ENCODE data around the gene CDH5. TPM values are rescaled to one million over a fixed set of nuclear protein-coding genes. Genes with fewer than 3 reads are reported as not detected.

CDH5 gene
- total RNA-seq, 4 donors from 2014 or later: 1.7 to 21.6 (median 8.0) TPM

GRCh38 chr16:66399031-66399430, 32.5 kb downstream of the CDH5 start:
- peaks cover 0 to 9% (median 0%) of the 10 kb centered on the region in 3 donors for H3K36me3 ChIP-seq
- no peak for TF ChIP-seq CTCF (IDR thresholded peaks at IDR 0.05)
- TF ChIP-seq POLR2A (IDR thresholded peaks at IDR 0.05): no peak

GRCh38 chr16:66399930-66400329, 33.4 kb downstream of the CDH5 start:
- peaks cover 0 to 10% (median 0%) of the 10 kb centered on the region in 3 donors for H3K4me1 ChIP-seq
- H3K4me3 ChIP-seq: no peak overlapping the region
- H3K27ac ChIP-seq: no peak overlapping the region
- H3K9me3 ChIP-seq: peaks cover 0 to under 1% (median 0%) of the 10 kb centered on the region in 3 donors
- H3K27me3 ChIP-seq: peaks cover 0 to 10% (median 0%) of the 10 kb centered on the region in 4 donors
- peaks cover 0 to 12% (median 0%) of the 10 kb centered on the region in 3 donors for H3K36me3 ChIP-seq
- intact Hi-C loops (cut with DNase I): loop anchor here (5.0 kb wide), 1 partner anchor 82 kb away; no protein-coding TSS in a partner anchor
- DNase-seq: no peak
- 39 to 58% methylated on average over 3 of the region's 3 CpGs for WGBS, 2 donors
- no peak for TF ChIP-seq POLR2A (IDR thresholded peaks at IDR 0.05)
- TF ChIP-seq CTCF (IDR thresholded peaks at IDR 0.05): no peak

More at GRCh38 chr16:66399031-66399430, 32.5 kb downstream of the CDH5 start:
- peaks cover 0 to 10% (median 0%) of the 10 kb centered on the region in 3 donors for H3K4me1 ChIP-seq
- WGBS, 2 donors: 67 to 73% methylated on average over 3 of the region's 3 CpGs
- H3K4me3 ChIP-seq: no peak overlapping the region
- DNase-seq: no peak
- intact Hi-C loops (cut with DNase I): no loop called here
- peaks cover 0 to 6% (median 0%) of the 10 kb centered on the region in 4 donors for H3K27me3 ChIP-seq
- no peaks in the 10 kb centered on the region for H3K9me3 ChIP-seq
- no peak overlapping the region for H3K27ac ChIP-seq

GRCh38 chr16:66400503-66401380, 34.3 kb downstream of the CDH5 start:
- Histone ChIP-seq H3K27ac (no peak overlapping the region), H3K36me3 (peaks cover 0 to 12% (median 0%) of the 10 kb centered on the region in 3 donors), H3K9me3 (peaks cover 0 to 5% (median 0%) of the 10 kb centered on the region in 3 donors), H3K27me3 (peaks cover 0 to 18% (median 0%) of the 10 kb centered on the region in 4 donors), H3K4me3 (no peak overlapping the region), H3K4me1 (peaks cover 0 to 10% (median 0%) of the 10 kb centered on the region in 3 donors)
- intact Hi-C loops (cut with DNase I): loop anchor here (5.0 kb wide), 1 partner anchor 82 kb away; no protein-coding TSS in a partner anchor
- DNase-seq: no peak
- TF ChIP-seq POLR2A (IDR thresholded peaks at IDR 0.05) (no peak), CTCF (IDR thresholded peaks at IDR 0.05) (no peak)
- WGBS, 2 donors: 71 to 83% methylated on average over 5 to 16 of the region's 20 CpGs

GRCh38 chr16:66401610-66402009, 35.1 kb downstream of the CDH5 start:
- H3K27ac ChIP-seq: no peak overlapping the region
- H3K27me3 ChIP-seq: peaks cover 0 to 25% (median 0%) of the 10 kb centered on the region in 4 donors
- H3K9me3 ChIP-seq: peaks cover 0 to 5% (median 0%) of the 10 kb centered on the region in 3 donors
- H3K36me3 ChIP-seq: peaks cover 0 to 12% (median 0%) of the 10 kb centered on the region in 3 donors
- H3K4me3 ChIP-seq: no peak overlapping the region
- intact Hi-C loops (cut with DNase I): loop anchor here (5.0 kb wide), 1 partner anchor 81 kb away; no protein-coding TSS in a partner anchor
- TF ChIP-seq CTCF (IDR thresholded peaks at IDR 0.05) (no peak), POLR2A (IDR thresholded peaks at IDR 0.05) (no peak)
- peaks cover under 1 to 15% (median 1%) of the 10 kb centered on the region in 3 donors for H3K4me1 ChIP-seq
- WGBS, 2 donors: 75 to 83% methylated on average over 4 to 8 of the region's 11 CpGs
- DNase-seq: no peak

GRCh38 chr16:66402166-66402565, 35.7 kb downstream of the CDH5 start:
- WGBS, 2 donors: 85% methylated on average over 5 of the region's 12 CpGs; no CpG with 5 or more reads in 1 of the 2 donors
- intact Hi-C loops (cut with DNase I): loop anchor here (5.0 kb wide), 1 partner anchor 80 kb away; no protein-coding TSS in a partner anchor
- Histone ChIP-seq H3K36me3 (peaks cover 0 to 12% (median 0%) of the 10 kb centered on the region in 3 donors), H3K4me3 (no peak overlapping the region), H3K27ac (no peak overlapping the region), H3K4me1 (peaks cover 5 to 20% (median 6%) of the 10 kb centered on the region in 3 donors), H3K9me3 (peaks cover 0 to 5% (median 0%) of the 10 kb centered on the region in 3 donors), H3K27me3 (peaks cover 0 to 25% (median 0%) of the 10 kb centered on the region in 4 donors)
- TF ChIP-seq CTCF (IDR thresholded peaks at IDR 0.05): no peak
- no peak for TF ChIP-seq POLR2A (IDR thresholded peaks at IDR 0.05)
- DNase-seq: no peak

Measured in esophagus squamous epithelium (tissue), 5 donors.